ENCODE data around the gene FAM83G.
"Not testable (repeated sequence)": the region's sequence is repeated elsewhere in the genome, so short reads cannot be mapped to it uniquely, and the experiment has no call there.

DNA sequence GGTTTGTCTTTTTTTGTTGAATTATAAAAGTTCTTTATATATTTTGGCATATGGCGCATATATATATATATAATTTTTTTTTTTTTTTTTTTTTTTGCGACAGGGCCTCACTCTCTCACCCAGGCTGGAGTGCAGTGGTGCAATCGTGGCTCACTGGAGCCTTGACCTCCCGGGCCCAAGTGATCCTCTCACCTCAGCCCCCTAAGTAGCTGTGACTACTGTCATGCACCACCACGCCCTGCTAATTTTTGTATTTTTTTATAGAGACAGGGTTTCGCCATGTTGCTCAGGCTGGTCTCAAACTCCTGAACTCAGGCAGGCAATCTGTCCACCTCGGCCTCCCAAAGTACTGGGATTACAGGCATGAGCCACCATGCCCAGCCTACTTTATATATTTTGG, 82.0 kb downstream of the FAM83G start:
- TF ChIP-seq, protein P1, sequence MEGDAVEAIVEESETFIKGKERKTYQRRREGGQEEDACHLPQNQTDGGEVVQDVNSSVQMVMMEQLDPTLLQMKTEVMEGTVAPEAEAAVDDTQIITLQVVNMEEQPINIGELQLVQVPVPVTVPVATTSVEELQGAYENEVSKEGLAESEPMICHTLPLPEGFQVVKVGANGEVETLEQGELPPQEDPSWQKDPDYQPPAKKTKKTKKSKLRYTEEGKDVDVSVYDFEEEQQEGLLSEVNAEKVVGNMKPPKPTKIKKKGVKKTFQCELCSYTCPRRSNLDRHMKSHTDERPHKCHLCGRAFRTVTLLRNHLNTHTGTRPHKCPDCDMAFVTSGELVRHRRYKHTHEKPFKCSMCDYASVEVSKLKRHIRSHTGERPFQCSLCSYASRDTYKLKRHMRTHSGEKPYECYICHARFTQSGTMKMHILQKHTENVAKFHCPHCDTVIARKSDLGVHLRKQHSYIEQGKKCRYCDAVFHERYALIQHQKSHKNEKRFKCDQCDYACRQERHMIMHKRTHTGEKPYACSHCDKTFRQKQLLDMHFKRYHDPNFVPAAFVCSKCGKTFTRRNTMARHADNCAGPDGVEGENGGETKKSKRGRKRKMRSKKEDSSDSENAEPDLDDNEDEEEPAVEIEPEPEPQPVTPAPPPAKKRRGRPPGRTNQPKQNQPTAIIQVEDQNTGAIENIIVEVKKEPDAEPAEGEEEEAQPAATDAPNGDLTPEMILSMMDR (IDR thresholded peaks at IDR 0.05): not testable (repeated sequence)
- TF ChIP-seq NR2C2 (CRISPR knock-in tag; IDR thresholded peaks at IDR 0.05): not testable (repeated sequence)
- TF ChIP-seq, protein P2, sequence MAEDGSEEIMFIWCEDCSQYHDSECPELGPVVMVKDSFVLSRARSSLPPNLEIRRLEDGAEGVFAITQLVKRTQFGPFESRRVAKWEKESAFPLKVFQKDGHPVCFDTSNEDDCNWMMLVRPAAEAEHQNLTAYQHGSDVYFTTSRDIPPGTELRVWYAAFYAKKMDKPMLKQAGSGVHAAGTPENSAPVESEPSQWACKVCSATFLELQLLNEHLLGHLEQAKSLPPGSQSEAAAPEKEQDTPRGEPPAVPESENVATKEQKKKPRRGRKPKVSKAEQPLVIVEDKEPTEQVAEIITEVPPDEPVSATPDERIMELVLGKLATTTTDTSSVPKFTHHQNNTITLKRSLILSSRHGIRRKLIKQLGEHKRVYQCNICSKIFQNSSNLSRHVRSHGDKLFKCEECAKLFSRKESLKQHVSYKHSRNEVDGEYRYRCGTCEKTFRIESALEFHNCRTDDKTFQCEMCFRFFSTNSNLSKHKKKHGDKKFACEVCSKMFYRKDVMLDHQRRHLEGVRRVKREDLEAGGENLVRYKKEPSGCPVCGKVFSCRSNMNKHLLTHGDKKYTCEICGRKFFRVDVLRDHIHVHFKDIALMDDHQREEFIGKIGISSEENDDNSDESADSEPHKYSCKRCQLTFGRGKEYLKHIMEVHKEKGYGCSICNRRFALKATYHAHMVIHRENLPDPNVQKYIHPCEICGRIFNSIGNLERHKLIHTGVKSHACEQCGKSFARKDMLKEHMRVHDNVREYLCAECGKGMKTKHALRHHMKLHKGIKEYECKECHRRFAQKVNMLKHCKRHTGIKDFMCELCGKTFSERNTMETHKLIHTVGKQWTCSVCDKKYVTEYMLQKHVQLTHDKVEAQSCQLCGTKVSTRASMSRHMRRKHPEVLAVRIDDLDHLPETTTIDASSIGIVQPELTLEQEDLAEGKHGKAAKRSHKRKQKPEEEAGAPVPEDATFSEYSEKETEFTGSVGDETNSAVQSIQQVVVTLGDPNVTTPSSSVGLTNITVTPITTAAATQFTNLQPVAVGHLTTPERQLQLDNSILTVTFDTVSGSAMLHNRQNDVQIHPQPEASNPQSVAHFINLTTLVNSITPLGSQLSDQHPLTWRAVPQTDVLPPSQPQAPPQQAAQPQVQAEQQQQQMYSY (CRISPR knock-in tag; IDR thresholded peaks at IDR 0.05): not testable (repeated sequence)
